HepG2 (cell line): ENCODE results near the gene CEBPE. TPM values are rescaled to one million over a fixed set of nuclear protein-coding genes. Genes with fewer than 3 reads are reported as not detected.
A peak's percentile ranks its signal among the peaks of the same experiment; 100 is the strongest.

Experiments
- EHMT2 ChIP-seq: fragments of 200-600 bp; sonication (generic); IDR thresholded peaks from 2 replicates; pipeline ENCODE4 v1.7.0; 2017; ENCODE audit warnings: antibody characterized with exemption, low read depth, low read length, borderline replicate concordance
- FOXJ3 ChIP-seq: sonication (generic); formaldehyde crosslinking; IDR thresholded peaks from 2 replicates; pipeline ENCODE4 v1.4.0; 2020; ENCODE audit warnings: missing genetic modification reagents, mild to moderate bottlenecking, borderline replicate concordance
- IKZF4 ChIP-seq: sonication (generic); formaldehyde crosslinking; IDR thresholded peaks from 2 replicates; pipeline ENCODE4 v1.5.1; 2020; ENCODE audit warnings: borderline replicate concordance, mild to moderate bottlenecking, low read depth, missing genetic modification reagents; ENCODE audit errors: not compliant biosample characterization
- ISL2 ChIP-seq: sonication (generic); formaldehyde crosslinking; IDR thresholded peaks from 2 replicates; pipeline ENCODE4 v1.5.0; 2020; ENCODE audit warnings: missing genetic modification reagents
- MAF1 ChIP-seq: sonication (generic); formaldehyde crosslinking; IDR thresholded peaks from 2 replicates; pipeline ENCODE4 v1.5.0; 2020; ENCODE audit warnings: missing genetic modification reagents, borderline replicate concordance
- POGZ ChIP-seq: sonication (generic); formaldehyde crosslinking; IDR thresholded peaks from 2 replicates; pipeline ENCODE4 v1.4.0; 2020; ENCODE audit warnings: mild to moderate bottlenecking, missing genetic modification reagents
- TBL1XR1 ChIP-seq: fragments of 150-350 bp; IDR thresholded peaks from 2 replicates; pipeline ENCODE4 v1.6.1; 2014; ENCODE audit warnings: borderline replicate concordance, low read length; ENCODE audit not compliant: partially characterized antibody
- ZMYM3 ChIP-seq: sonication (generic); formaldehyde crosslinking; IDR thresholded peaks from 2 replicates; pipeline ENCODE4 v1.5.1; 2020; ENCODE audit warnings: mild to moderate bottlenecking, missing genetic modification reagents
- ZNF34 ChIP-seq: sonication (generic); formaldehyde crosslinking; IDR thresholded peaks from 2 replicates; pipeline ENCODE4 v1.4.0; 2020; ENCODE audit warnings: mild to moderate bottlenecking, missing genetic modification reagents, borderline replicate concordance
- ZNF678 ChIP-seq: sonication (generic); formaldehyde crosslinking; IDR thresholded peaks from 2 replicates; pipeline ENCODE4 v1.4.0; 2020; ENCODE audit warnings: mild to moderate bottlenecking, missing genetic modification reagents
- ZNF713 ChIP-seq: sonication (generic); formaldehyde crosslinking; IDR thresholded peaks from 2 replicates; pipeline ENCODE4 v1.4.0; 2020; ENCODE audit warnings: mild to moderate bottlenecking, missing genetic modification reagents
- ZSCAN9 ChIP-seq: IDR thresholded peaks from 2 replicates; pipeline ENCODE4 v1.6.1; 2016; ENCODE audit warnings: borderline replicate concordance
- polyA plus RNA-seq, 8 experiments: library from polyadenylated mRNA; depleted of rRNA in 3 of 8; stranded (reverse) in 7 of 8; unstranded in 1 of 8; fragments of >200 nt; fragmentation: Illumina TruSeq in 4 of 8; extraction: Trizol in 4 of 8; gene quantifications; 2 replicates each; pipeline versions ENCODE4 v1.2.1 to v1.2.3, GENCODE V29; 2011 to 2016; ENCODE audit warnings: low read depth in 4 of 8, missing spikeins in 1 of 8, mixed read lengths in 1 of 8; ENCODE audit not compliant: insufficient read depth in 1 of 8
- total RNA-seq, 5 experiments: library from RNA; depleted of rRNA; stranded (reverse); fragments of >200 nt; fragmentation: Illumina TruSeq; extraction: Trizol; gene quantifications; 2 replicates each; pipeline ENCODE4 v1.2.3, GENCODE V29; 2016; ENCODE audit warnings: low read depth in 1 of 5
- TF ChIP-seq, protein P1 (sequence below): sonication (generic); formaldehyde crosslinking; IDR thresholded peaks from 2 replicates; pipeline ENCODE4 v1.5.0; 2020; ENCODE audit warnings: missing genetic modification reagents
- TF ChIP-seq, protein P2 (sequence below): sonication (generic); formaldehyde crosslinking; IDR thresholded peaks from 2 replicates; pipeline ENCODE4 v1.4.0; 2020; ENCODE audit warnings: low read depth, missing genetic modification reagents
- TF ChIP-seq, protein P3 (sequence below): sonication (generic); formaldehyde crosslinking; IDR thresholded peaks from 2 replicates; pipeline ENCODE4 v1.8.1; 2023; ENCODE audit warnings: mild to moderate bottlenecking, moderate library complexity, missing genetic modification reagents
- TF ChIP-seq, protein P4 (sequence below): sonication (generic); formaldehyde crosslinking; IDR thresholded peaks from 2 replicates; pipeline ENCODE4 v1.5.0; 2020; ENCODE audit warnings: missing genetic modification reagents
- TF ChIP-seq, protein P5 (sequence below): IDR thresholded peaks from 2 replicates; pipeline ENCODE4 v1.6.1; 2012; ENCODE audit warnings: low read length, improper control_type of control experiment

CEBPE gene
- total and polyA plus RNA-seq, 2 of the 13 experiments (the other 11 are each of a cell fraction or from before 2014, with no cell fraction given) = 0.09 to 0.11 TPM

DNA sequence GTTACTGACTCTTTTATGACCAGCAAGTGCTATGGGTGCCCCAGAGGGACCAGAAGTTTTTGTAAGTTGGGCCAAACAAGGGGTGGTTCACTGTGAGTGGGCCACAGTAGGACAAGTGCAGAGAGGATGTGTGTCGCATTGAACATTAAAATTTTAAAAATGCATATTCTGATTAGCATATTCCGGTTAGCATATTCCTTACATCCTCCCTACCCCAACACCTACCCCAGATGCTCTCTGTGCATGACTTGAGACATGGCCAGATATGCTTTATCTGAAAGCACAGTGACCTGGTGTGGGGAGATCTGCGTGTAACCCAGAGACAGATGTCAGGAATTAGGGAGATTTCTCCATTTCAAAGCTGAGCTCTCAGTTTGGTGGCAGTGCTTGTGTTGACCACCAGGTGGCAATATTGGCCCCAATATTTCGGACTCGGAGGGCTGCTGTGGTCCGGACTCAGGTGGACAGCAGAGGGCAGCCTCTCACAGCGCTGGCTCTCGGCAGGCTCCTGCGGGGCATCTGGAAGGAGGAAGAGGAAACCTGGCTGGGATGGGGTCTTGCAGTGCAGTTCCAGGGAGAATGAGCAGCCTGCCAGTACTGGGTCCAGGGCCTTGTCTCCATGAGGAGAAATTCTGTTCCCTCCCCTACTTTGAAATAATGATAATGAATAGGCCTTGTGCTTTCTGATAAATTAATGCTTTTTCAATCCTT, 1.6 kb upstream of the CEBPE start (continued):
- TF ChIP-seq, protein P1, sequence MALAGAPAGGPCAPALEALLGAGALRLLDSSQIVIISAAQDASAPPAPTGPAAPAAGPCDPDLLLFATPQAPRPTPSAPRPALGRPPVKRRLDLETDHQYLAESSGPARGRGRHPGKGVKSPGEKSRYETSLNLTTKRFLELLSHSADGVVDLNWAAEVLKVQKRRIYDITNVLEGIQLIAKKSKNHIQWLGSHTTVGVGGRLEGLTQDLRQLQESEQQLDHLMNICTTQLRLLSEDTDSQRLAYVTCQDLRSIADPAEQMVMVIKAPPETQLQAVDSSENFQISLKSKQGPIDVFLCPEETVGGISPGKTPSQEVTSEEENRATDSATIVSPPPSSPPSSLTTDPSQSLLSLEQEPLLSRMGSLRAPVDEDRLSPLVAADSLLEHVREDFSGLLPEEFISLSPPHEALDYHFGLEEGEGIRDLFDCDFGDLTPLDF (CRISPR knock-in tag) = no peak
- no peak for TF ChIP-seq ZNF713 (CRISPR knock-in tag)
- TF ChIP-seq POGZ (CRISPR knock-in tag) = 0 out of 2 replicates have a peak, but pooled peaks have one; percentile 33
- TF ChIP-seq TBL1XR1 = peak; percentile 46
- TF ChIP-seq ISL2 (CRISPR knock-in tag) = no peak
- TF ChIP-seq MAF1 (CRISPR knock-in tag) = 0 out of 2 replicates have a peak, but pooled peaks have one; percentile 59
- TF ChIP-seq EHMT2 = no peak
- TF ChIP-seq, protein P2, sequence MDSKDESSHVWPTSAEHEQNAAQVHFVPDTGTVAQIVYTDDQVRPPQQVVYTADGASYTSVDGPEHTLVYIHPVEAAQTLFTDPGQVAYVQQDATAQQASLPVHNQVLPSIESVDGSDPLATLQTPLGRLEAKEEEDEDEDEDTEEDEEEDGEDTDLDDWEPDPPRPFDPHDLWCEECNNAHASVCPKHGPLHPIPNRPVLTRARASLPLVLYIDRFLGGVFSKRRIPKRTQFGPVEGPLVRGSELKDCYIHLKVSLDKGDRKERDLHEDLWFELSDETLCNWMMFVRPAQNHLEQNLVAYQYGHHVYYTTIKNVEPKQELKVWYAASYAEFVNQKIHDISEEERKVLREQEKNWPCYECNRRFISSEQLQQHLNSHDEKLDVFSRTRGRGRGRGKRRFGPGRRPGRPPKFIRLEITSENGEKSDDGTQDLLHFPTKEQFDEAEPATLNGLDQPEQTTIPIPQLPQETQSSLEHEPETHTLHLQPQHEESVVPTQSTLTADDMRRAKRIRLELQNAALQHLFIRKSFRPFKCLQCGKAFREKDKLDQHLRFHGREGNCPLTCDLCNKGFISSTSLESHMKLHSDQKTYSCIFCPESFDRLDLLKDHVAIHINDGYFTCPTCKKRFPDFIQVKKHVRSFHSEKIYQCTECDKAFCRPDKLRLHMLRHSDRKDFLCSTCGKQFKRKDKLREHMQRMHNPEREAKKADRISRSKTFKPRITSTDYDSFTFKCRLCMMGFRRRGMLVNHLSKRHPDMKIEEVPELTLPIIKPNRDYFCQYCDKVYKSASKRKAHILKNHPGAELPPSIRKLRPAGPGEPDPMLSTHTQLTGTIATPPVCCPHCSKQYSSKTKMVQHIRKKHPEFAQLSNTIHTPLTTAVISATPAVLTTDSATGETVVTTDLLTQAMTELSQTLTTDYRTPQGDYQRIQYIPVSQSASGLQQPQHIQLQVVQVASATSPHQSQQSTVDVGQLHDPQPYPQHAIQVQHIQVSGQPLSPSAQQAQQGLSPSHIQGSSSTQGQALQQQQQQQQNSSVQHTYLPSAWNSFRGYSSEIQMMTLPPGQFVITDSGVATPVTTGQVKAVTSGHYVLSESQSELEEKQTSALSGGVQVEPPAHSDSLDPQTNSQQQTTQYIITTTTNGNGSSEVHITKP (CRISPR knock-in tag) = peak; percentile 82; the same call in 1 of the 2 replicates
- TF ChIP-seq, protein P3, sequence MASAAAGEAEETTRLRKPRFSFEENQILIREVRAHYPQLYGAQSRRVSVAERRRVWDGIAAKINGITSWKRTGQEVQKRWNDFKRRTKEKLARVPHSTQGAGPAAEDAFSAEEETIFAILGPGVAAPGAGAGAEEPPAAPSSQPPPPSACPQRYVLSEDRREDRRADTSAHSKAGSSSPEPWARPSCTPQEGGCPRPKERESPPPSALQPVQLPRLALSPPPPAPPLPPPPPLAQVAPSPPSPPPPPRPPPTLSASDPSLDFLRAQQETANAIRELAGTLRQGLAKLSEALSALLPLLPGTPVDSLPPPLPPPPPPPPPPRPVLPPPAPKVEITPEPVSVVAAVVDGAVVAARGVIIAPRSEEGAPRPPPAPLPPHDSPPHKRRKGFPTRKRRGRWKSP (CRISPR knock-in tag) = peak; percentile 88
- TF ChIP-seq FOXJ3 = no peak
- TF ChIP-seq, protein P4, sequence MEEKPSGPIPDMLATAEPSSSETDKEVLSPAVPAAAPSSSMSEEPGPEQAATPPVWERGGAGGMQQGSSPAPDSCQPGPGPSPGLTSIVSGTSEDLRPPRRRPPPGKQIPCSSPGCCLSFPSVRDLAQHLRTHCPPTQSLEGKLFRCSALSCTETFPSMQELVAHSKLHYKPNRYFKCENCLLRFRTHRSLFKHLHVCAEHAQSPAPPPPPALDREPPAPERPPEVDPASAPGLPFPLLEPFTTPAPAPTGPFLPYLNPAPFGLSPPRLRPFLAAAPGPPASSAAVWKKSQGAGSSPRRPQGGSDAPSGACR = no peak
- peak; percentile 94 for TF ChIP-seq ZSCAN9 (CRISPR knock-in tag)
- no peak for TF ChIP-seq ZMYM3 (CRISPR knock-in tag)
- TF ChIP-seq, protein P5, sequence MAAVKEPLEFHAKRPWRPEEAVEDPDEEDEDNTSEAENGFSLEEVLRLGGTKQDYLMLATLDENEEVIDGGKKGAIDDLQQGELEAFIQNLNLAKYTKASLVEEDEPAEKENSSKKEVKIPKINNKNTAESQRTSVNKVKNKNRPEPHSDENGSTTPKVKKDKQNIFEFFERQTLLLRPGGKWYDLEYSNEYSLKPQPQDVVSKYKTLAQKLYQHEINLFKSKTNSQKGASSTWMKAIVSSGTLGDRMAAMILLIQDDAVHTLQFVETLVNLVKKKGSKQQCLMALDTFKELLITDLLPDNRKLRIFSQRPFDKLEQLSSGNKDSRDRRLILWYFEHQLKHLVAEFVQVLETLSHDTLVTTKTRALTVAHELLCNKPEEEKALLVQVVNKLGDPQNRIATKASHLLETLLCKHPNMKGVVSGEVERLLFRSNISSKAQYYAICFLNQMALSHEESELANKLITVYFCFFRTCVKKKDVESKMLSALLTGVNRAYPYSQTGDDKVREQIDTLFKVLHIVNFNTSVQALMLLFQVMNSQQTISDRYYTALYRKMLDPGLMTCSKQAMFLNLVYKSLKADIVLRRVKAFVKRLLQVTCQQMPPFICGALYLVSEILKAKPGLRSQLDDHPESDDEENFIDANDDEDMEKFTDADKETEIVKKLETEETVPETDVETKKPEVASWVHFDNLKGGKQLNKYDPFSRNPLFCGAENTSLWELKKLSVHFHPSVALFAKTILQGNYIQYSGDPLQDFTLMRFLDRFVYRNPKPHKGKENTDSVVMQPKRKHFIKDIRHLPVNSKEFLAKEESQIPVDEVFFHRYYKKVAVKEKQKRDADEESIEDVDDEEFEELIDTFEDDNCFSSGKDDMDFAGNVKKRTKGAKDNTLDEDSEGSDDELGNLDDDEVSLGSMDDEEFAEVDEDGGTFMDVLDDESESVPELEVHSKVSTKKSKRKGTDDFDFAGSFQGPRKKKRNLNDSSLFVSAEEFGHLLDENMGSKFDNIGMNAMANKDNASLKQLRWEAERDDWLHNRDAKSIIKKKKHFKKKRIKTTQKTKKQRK = no peak
- TF ChIP-seq IKZF4 (CRISPR knock-in tag) = peak; percentile 39
- no peak for TF ChIP-seq ZNF34 (CRISPR knock-in tag)
- no peak for TF ChIP-seq ZNF678 (CRISPR knock-in tag)
